ENCODE measurements around the gene HOXB1. TPM values are rescaled to one million over a fixed set of nuclear protein-coding genes. Genes with fewer than 3 reads are reported as not detected.

HOXB1 gene
- polyA plus RNA-seq, 1 of the 3 experiments (the other 2 are of a cell fraction): not detected

DNA sequence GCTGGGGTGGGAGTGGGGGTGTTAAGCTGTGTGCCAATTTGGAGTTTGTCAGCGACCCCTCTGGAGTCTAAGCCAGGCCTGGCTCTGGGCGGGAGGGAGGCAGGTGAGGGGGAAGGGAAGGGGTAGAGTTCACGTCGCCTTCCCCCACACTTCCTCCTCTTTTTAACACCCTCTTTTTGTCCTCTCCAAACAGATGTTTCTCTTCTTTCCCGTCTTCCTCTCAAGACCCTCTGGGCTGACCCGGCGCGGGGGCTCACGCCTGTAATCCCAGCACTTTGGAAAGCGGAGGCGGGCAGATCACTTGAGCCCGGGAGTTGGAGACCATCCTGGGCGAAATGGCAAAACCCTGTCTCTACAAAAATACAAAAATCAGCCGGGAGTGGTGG, 3.3 kb downstream of the HOXB1 start:
- WGBS (ENCODE audit: low lambda C conversion rate): 35% methylated on average over 14 of the region's 14 CpGs
- no peak overlapping the region for H2AFZ ChIP-seq (ENCODE audit: low read depth)
- H3K9ac ChIP-seq: no peak overlapping the region
- peaks cover 98% of the 10 kb centered on the region for H3K27me3 ChIP-seq (ENCODE audit: insufficient read depth)
- H3K27ac ChIP-seq (ENCODE audit: low read depth in 2 of 2, low read length in 1 of 2): no peak overlapping the region
- H3K4me3 ChIP-seq (ENCODE audit: low read depth in 2 of 2, low read length in 1 of 2): no peak overlapping the region
- no peaks in the 10 kb centered on the region for H3F3A ChIP-seq (replicated peaks; ENCODE audit: insufficient read depth)
- TF ChIP-seq MXI1 (IDR thresholded peaks at IDR 0.05; ENCODE audit: low read depth, low read length) (no peak), FOSL2 (IDR thresholded peaks at IDR 0.05; ENCODE audit: borderline replicate concordance, low read depth) (no peak), RFX5 (IDR thresholded peaks at IDR 0.05; ENCODE audit: low read length) (no peak), SIN3A (IDR thresholded peaks at IDR 0.05; ENCODE audit: borderline replicate concordance, low read depth, low read length) (no peak), CHD2 (IDR thresholded peaks at IDR 0.05; ENCODE audit: low read length, partially characterized antibody) (no peak), EP300 (IDR thresholded peaks at IDR 0.05; ENCODE audit: borderline replicate concordance in 1 of 2, low read depth in 1 of 2, low read length in 1 of 2) (no peak), NRF1 (IDR thresholded peaks at IDR 0.05; ENCODE audit: low read depth, low read length) (no peak), FOXJ3 (CRISPR knock-in tag; IDR thresholded peaks at IDR 0.05) (no peak), TCF12 (IDR thresholded peaks at IDR 0.05) (no peak), GATA2 (CRISPR knock-in tag; IDR thresholded peaks at IDR 0.05) (no peak), TAF1 (IDR thresholded peaks at IDR 0.05; ENCODE audit: borderline replicate concordance, low read depth, low read length) (no peak), SMC3 (IDR thresholded peaks at IDR 0.05; ENCODE audit: low read depth, low read length) (no peak)
- TF ChIP-seq, protein P1, sequence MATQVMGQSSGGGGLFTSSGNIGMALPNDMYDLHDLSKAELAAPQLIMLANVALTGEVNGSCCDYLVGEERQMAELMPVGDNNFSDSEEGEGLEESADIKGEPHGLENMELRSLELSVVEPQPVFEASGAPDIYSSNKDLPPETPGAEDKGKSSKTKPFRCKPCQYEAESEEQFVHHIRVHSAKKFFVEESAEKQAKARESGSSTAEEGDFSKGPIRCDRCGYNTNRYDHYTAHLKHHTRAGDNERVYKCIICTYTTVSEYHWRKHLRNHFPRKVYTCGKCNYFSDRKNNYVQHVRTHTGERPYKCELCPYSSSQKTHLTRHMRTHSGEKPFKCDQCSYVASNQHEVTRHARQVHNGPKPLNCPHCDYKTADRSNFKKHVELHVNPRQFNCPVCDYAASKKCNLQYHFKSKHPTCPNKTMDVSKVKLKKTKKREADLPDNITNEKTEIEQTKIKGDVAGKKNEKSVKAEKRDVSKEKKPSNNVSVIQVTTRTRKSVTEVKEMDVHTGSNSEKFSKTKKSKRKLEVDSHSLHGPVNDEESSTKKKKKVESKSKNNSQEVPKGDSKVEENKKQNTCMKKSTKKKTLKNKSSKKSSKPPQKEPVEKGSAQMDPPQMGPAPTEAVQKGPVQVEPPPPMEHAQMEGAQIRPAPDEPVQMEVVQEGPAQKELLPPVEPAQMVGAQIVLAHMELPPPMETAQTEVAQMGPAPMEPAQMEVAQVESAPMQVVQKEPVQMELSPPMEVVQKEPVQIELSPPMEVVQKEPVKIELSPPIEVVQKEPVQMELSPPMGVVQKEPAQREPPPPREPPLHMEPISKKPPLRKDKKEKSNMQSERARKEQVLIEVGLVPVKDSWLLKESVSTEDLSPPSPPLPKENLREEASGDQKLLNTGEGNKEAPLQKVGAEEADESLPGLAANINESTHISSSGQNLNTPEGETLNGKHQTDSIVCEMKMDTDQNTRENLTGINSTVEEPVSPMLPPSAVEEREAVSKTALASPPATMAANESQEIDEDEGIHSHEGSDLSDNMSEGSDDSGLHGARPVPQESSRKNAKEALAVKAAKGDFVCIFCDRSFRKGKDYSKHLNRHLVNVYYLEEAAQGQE (IDR thresholded peaks at IDR 0.05; ENCODE audit: low read depth, low read length): no peak
- TF ChIP-seq, protein P2, sequence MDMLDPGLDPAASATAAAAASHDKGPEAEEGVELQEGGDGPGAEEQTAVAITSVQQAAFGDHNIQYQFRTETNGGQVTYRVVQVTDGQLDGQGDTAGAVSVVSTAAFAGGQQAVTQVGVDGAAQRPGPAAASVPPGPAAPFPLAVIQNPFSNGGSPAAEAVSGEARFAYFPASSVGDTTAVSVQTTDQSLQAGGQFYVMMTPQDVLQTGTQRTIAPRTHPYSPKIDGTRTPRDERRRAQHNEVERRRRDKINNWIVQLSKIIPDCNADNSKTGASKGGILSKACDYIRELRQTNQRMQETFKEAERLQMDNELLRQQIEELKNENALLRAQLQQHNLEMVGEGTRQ (IDR thresholded peaks at IDR 0.05; ENCODE audit: borderline replicate concordance, low read depth, low read length): no peak
- TF ChIP-seq, protein P3, sequence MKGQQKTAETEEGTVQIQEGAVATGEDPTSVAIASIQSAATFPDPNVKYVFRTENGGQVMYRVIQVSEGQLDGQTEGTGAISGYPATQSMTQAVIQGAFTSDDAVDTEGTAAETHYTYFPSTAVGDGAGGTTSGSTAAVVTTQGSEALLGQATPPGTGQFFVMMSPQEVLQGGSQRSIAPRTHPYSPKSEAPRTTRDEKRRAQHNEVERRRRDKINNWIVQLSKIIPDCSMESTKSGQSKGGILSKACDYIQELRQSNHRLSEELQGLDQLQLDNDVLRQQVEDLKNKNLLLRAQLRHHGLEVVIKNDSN (IDR thresholded peaks at IDR 0.05; ENCODE audit: borderline replicate concordance, low read depth): no peak
- TF ChIP-seq, protein P4, sequence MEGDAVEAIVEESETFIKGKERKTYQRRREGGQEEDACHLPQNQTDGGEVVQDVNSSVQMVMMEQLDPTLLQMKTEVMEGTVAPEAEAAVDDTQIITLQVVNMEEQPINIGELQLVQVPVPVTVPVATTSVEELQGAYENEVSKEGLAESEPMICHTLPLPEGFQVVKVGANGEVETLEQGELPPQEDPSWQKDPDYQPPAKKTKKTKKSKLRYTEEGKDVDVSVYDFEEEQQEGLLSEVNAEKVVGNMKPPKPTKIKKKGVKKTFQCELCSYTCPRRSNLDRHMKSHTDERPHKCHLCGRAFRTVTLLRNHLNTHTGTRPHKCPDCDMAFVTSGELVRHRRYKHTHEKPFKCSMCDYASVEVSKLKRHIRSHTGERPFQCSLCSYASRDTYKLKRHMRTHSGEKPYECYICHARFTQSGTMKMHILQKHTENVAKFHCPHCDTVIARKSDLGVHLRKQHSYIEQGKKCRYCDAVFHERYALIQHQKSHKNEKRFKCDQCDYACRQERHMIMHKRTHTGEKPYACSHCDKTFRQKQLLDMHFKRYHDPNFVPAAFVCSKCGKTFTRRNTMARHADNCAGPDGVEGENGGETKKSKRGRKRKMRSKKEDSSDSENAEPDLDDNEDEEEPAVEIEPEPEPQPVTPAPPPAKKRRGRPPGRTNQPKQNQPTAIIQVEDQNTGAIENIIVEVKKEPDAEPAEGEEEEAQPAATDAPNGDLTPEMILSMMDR (IDR thresholded peaks at IDR 0.05): no peak
- TF ChIP-seq, protein P5, sequence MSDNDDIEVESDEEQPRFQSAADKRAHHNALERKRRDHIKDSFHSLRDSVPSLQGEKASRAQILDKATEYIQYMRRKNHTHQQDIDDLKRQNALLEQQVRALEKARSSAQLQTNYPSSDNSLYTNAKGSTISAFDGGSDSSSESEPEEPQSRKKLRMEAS (IDR thresholded peaks at IDR 0.05; ENCODE audit: low read depth): no peak
- TF ChIP-seq, protein P6, sequence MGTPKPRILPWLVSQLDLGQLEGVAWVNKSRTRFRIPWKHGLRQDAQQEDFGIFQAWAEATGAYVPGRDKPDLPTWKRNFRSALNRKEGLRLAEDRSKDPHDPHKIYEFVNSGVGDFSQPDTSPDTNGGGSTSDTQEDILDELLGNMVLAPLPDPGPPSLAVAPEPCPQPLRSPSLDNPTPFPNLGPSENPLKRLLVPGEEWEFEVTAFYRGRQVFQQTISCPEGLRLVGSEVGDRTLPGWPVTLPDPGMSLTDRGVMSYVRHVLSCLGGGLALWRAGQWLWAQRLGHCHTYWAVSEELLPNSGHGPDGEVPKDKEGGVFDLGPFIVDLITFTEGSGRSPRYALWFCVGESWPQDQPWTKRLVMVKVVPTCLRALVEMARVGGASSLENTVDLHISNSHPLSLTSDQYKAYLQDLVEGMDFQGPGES (IDR thresholded peaks at IDR 0.05; ENCODE audit: low read depth, low read length): no peak
- no peaks in the 10 kb centered on the region for H4K20me1 ChIP-seq (ENCODE audit: insufficient read depth)
- no peaks in the 10 kb centered on the region for H3K79me2 ChIP-seq (ENCODE audit: insufficient read depth)
- ChIA-PET CTCF (no interaction called here), POLR2A (no interaction called here)
- no peaks in the 10 kb centered on the region for H3K9me3 ChIP-seq
- no peak overlapping the region for H3K4me2 ChIP-seq
- no peaks in the 10 kb centered on the region for H3K4me1 ChIP-seq (ENCODE audit: control insufficient read depth in 1 of 2, insufficient read depth in 2 of 2, low read depth in 1 of 2, low read length in 1 of 2)
- DNase-seq: no peak
- H3K36me3 ChIP-seq (replicated peaks in 1 of 2; ENCODE audit: control insufficient read depth in 1 of 2, insufficient read depth in 2 of 2, low read length in 1 of 2): no peaks in the 10 kb centered on the region
- H3K9me2 ChIP-seq: no peaks in the 10 kb centered on the region

All from SK-N-SH (cell line).